CD4-positive, alpha-beta T cell (primary cell): ENCODE measurements around the gene IGF1R. TPM values are rescaled to one million over a fixed set of nuclear protein-coding genes. Genes with fewer than 3 reads are reported as not detected.

ENCODE experiments used
- ATAC-seq: fragments of 200-7000 bp; cut with Tn5 transposase; one replicate; pipeline ENCODE4 v1.10.0; 2022; ENCODE audit warnings: mild to moderate bottlenecking; ENCODE audit not compliant: poor library complexity
- CTCF ChIA-PET: fragments of 350-600 bp; sonication (Branson Sonifier 250); formaldehyde crosslinking; loops from one replicate; lab custom pipeline; 2021; ENCODE audit warnings: antibody characterized with exemption, inconsistent platforms; lab: Charles Lee
- POLR2A ChIA-PET: fragments of 350-600 bp; sonication (Branson Sonifier 250); formaldehyde crosslinking; loops from one replicate; lab custom pipeline; 2021; ENCODE audit warnings: antibody characterized with exemption, inconsistent platforms; lab: Charles Lee
- DNase-seq, 14 experiments: peaks; one replicate each; pipeline ENCODE4 v3.0.0-alpha.2; 2013 to 2020; ENCODE audit warnings: mixed read lengths in 2 of 14
- H3K27ac ChIP-seq, 2 donors: one replicate each; pipeline versions ENCODE4 v1.5.1 to v1.7.0; 2013; ENCODE audit warnings: low read length in 2 of 2, low read depth in 1 of 2, mild to moderate bottlenecking in 1 of 2
- H3K27me3 ChIP-seq, 2 experiments: 1 replicate in 1 of 2; 2 replicates in 1 of 2; pipeline versions ENCODE4 v1.6.1 to v1.7.0; 2013; ENCODE audit warnings: low read length in 2 of 2, control low read depth in 1 of 2, mild to moderate bottlenecking in 1 of 2, moderate library complexity in 1 of 2; ENCODE audit not compliant: insufficient read depth in 2 of 2, control insufficient read depth in 1 of 2
- H3K36me3 ChIP-seq: one replicate; pipeline ENCODE4 v1.6.1; 2013; ENCODE audit warnings: low read length, control low read depth; ENCODE audit not compliant: insufficient read depth
- H3K4me1 ChIP-seq: one replicate; pipeline ENCODE4 v1.6.1; 2013; ENCODE audit warnings: low read length, control low read depth; ENCODE audit not compliant: insufficient read depth
- H3K4me3 ChIP-seq: one replicate; pipeline ENCODE4 v1.5.1; 2013; ENCODE audit warnings: mild to moderate bottlenecking, low read length, moderate library complexity
- H3K9me3 ChIP-seq, 2 experiments: 1 replicate in 1 of 2; 2 replicates in 1 of 2; pipeline versions ENCODE4 v1.6.1 to v1.7.0; 2013; ENCODE audit warnings: low read length in 2 of 2, mild to moderate bottlenecking in 2 of 2, control low read depth in 1 of 2, moderate library complexity in 1 of 2; ENCODE audit not compliant: control insufficient read depth in 1 of 2, insufficient read depth in 1 of 2
- H3K27ac Mint-ChIP-seq: one replicate; pipeline ENCODE4 v1.8.0; 2020; ENCODE audit warnings: mixed read lengths
- H3K27me3 Mint-ChIP-seq: one replicate; pipeline ENCODE4 v1.8.0; 2021; ENCODE audit warnings: mixed read lengths
- H3K36me3 Mint-ChIP-seq: one replicate; pipeline ENCODE4 v1.8.0; 2021; ENCODE audit warnings: low read depth, mixed read lengths
- H3K4me1 Mint-ChIP-seq: one replicate; pipeline ENCODE4 v1.8.0; 2021; ENCODE audit warnings: low read depth, mixed read lengths
- H3K4me3 Mint-ChIP-seq: one replicate; pipeline ENCODE4 v1.8.0; 2020; ENCODE audit warnings: mild to moderate bottlenecking, mixed read lengths
- H3K9me3 Mint-ChIP-seq: one replicate; pipeline ENCODE4 v1.8.0; 2020; ENCODE audit warnings: mixed read lengths
- CTCF ChIP-seq: fragments of 200-600 bp; IDR thresholded peaks from one replicate; pipeline ENCODE4 v1.8.0; 2022; ENCODE audit warnings: antibody characterized with exemption, mild to moderate bottlenecking
- intact Hi-C, 2 experiments: fragments of 100-400 bp; cut with DNase I in 1 of 2; cut with micrococcal nuclease in 1 of 2; formaldehyde crosslinking; loops; one replicate each; pipeline versions ENCODE4 v1.15.1 to v1.9.0; 2023 to 2025; cut with DNase I, micrococcal nuclease
- total RNA-seq, 174 experiments: library from RNA in 2 of 174; stranded (reverse) in 2 of 174; gene quantifications; one replicate each; pipeline ENCODE4 v1.2.3 and lab custom pipeline; 2021 to 2026

Gene IGF1R
- total RNA-seq, 2 experiments from 2014 or later = 39.2 to 40.3 TPM

- no peak for ATAC-seq
- no peak overlapping the region for H3K27ac ChIP-seq
- ChIA-PET CTCF (no interaction called here), POLR2A (no interaction called here)
- peaks cover 0 to 15% of the 10 kb centered on the region in 2 experiments for H3K9me3 ChIP-seq
- Mint-ChIP-seq H3K27me3 (no peaks in the 10 kb centered on the region), H3K27ac (no peak overlapping the region), H3K36me3 (no peaks in the 10 kb centered on the region), H3K9me3 (peaks cover 8% of the 10 kb centered on the region), H3K4me1 (no peaks in the 10 kb centered on the region), H3K4me3 (no peak overlapping the region)
- TF ChIP-seq CTCF = no peak
- intact Hi-C loops = no loop called here
- H3K27me3 ChIP-seq = no peaks in the 10 kb centered on the region
- no peaks in the 10 kb centered on the region for H3K36me3 ChIP-seq
- H3K4me1 ChIP-seq = no peaks in the 10 kb centered on the region
- no peak overlapping the region for H3K4me3 ChIP-seq
- no peak for DNase-seq
Measured at GRCh38 chr15:98996624-98997023, 348.3 kb downstream of the IGF1R start.

DNA sequence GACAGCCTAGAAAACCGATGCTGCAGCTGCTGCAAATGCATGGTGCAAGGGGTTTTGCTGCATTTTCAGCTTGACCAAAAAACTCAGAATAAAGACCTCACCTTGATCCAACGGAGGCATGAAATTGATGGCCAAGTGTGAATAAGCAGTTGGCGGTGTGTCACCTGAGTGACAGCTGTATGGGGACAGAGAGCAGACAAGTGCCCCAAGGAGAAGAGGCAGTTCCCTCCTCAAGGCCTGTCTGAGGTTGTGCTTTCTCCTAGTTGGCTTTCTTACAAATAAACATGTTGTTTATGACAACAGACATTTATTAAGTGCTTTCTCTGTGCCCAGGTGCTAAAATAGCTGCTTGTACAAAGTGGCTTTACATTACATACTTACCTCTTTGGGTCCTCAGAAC, 349.0 kb downstream of the IGF1R start:
- H3K4me1 ChIP-seq = no peaks in the 10 kb centered on the region
- H3K4me3 ChIP-seq = no peak overlapping the region
- no peaks in the 10 kb centered on the region for H3K27me3 ChIP-seq
- CTCF ChIA-PET = no interaction called here
- no peaks in the 10 kb centered on the region for H3K36me3 ChIP-seq
- ATAC-seq = no peak
- Mint-ChIP-seq H3K36me3 (no peaks in the 10 kb centered on the region), H3K4me3 (no peak overlapping the region), H3K27me3 (no peaks in the 10 kb centered on the region), H3K27ac (no peak overlapping the region), H3K4me1 (peaks cover 4% of the 10 kb centered on the region), H3K9me3 (peaks cover 8% of the 10 kb centered on the region)
- no peak overlapping the region for H3K27ac ChIP-seq
- intact Hi-C loops = no loop called here
- TF ChIP-seq CTCF = no peak
- POLR2A ChIA-PET = no interaction called here
- H3K9me3 ChIP-seq = peaks cover 0 to 15% of the 10 kb centered on the region in 2 experiments
- no peak for DNase-seq

DNA sequence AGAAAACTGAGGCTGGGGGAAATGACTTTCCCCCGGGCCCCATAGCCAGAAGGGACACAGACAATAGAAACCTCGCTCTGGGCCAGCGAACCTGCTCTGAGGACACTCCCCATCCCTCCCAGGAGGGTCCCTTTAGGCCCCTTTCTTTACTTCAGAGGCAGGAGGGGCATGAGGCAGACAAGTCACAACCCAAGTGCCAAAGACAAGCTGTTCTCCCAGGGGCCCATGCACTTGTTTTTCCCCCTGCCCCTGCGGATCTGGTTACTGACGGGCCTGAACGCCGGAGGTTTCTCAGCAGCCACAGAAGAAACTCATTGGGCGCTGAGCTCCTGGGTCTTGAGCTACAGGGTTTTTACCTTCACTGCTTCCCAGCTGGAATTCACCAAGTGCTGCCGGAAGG, 349.4 kb downstream of the IGF1R start:
- peaks cover 5% of the 10 kb centered on the region for H3K4me1 Mint-ChIP-seq
- H3K27me3 Mint-ChIP-seq = no peaks in the 10 kb centered on the region
- TF ChIP-seq CTCF = no peak
- ChIA-PET POLR2A (no interaction called here), CTCF (no interaction called here)
- H3K36me3 ChIP-seq = no peaks in the 10 kb centered on the region
- no peaks in the 10 kb centered on the region for H3K27me3 ChIP-seq
- H3K36me3 Mint-ChIP-seq = no peaks in the 10 kb centered on the region
- no peak overlapping the region for H3K27ac Mint-ChIP-seq
- H3K4me3 ChIP-seq = no peak overlapping the region
- H3K4me3 Mint-ChIP-seq = no peak overlapping the region
- H3K9me3 Mint-ChIP-seq = peaks cover 8% of the 10 kb centered on the region
- H3K9me3 ChIP-seq = peaks cover 0 to 15% of the 10 kb centered on the region in 2 experiments
- no peaks in the 10 kb centered on the region for H3K4me1 ChIP-seq
- intact Hi-C loops = no loop called here
- DNase-seq = no peak
- no peak for ATAC-seq
- H3K27ac ChIP-seq = no peak overlapping the region
